ENCODE measurements around the gene CDH8. TPM values are rescaled to one million over a fixed set of nuclear protein-coding genes. Genes with fewer than 3 reads are reported as not detected.

Gene CDH8
- polyA plus RNA-seq, 1 experiment: not detected

DNA sequence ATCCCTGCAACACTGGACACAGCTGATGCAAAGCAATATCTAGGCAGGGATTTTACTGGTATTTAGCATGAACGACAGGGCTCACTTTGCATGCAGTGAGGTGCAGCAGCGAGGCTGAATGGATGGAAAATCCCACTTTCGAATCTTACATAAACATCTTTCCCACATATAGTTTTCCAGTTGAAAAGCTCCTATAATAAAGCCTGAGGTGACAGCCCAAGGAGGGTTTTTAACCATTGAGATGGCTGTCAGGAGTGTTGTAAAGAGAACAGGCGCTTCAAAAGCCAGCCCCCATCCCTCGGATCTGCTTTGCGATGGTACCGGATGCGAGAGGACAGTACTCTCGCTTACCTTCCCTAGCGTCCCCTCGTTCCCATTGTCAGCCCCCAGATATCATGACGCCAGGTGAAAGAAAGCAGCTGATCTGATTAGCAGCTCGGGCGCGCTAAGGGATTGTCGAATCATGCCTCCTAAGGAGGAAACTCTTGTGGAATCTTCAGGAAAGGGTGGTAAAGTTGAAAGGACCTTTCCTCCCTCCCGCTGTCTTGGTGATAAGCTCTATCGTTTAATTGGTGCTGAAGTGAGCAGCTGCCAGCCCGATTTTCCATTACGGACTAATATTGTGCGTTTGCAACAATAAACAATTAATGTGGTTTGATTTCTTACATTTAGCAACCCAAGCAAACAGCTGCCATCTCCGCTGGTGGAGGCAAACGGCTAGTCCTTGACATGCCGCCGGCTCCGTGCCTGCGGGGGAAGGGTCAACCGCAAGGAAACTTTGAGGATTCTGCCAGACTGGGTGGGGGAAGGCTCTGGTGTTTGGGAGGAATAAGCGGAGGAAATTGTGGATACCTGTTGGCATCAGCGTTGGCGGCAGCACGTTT, 1.8 kb downstream of the CDH8 start:
- CTCF ChIA-PET: no interaction called here
- no peaks in the 10 kb centered on the region for H3K27me3 ChIP-seq (ENCODE audit: control insufficient read depth, insufficient read depth, low read length)
- POLR2A ChIA-PET: no interaction called here
- DNase-seq (ENCODE audit: low read depth, low spot score): no peak
- H3K4me3 ChIP-seq (ENCODE audit: low read depth, low read length): no peak overlapping the region
- TF ChIP-seq, protein P1, sequence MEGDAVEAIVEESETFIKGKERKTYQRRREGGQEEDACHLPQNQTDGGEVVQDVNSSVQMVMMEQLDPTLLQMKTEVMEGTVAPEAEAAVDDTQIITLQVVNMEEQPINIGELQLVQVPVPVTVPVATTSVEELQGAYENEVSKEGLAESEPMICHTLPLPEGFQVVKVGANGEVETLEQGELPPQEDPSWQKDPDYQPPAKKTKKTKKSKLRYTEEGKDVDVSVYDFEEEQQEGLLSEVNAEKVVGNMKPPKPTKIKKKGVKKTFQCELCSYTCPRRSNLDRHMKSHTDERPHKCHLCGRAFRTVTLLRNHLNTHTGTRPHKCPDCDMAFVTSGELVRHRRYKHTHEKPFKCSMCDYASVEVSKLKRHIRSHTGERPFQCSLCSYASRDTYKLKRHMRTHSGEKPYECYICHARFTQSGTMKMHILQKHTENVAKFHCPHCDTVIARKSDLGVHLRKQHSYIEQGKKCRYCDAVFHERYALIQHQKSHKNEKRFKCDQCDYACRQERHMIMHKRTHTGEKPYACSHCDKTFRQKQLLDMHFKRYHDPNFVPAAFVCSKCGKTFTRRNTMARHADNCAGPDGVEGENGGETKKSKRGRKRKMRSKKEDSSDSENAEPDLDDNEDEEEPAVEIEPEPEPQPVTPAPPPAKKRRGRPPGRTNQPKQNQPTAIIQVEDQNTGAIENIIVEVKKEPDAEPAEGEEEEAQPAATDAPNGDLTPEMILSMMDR (IDR thresholded peaks at IDR 0.05; ENCODE audit: low read depth, low read length): no peak
- no peak overlapping the region for H3K27ac ChIP-seq (ENCODE audit: low read depth, low read length)
- H3K9me3 ChIP-seq (ENCODE audit: control insufficient read depth, insufficient read depth, low read length): peaks cover 28% of the 10 kb centered on the region

DNA sequence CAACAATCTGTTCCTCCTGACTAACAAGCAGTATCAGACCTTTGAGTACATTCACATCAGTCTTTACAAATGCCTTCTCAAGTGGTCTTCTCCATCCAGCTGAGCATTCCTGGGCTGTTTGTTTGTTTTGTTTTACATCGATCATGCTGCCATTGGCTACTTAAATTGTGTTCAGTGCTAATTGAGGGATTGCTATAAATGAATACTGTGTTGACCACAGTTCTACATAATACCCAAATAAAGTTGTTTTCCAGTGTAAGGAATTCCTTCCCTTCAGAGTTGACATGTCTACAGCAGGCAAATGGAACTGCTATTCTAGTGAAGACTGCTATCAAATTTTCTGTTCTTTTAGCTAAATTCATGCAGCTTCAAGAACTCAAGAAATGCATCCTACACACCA, 3.2 kb downstream of the CDH8 start:
- POLR2A ChIA-PET: no interaction called here
- CTCF ChIA-PET: no interaction called here
- H3K4me3 ChIP-seq (ENCODE audit: low read depth, low read length): no peak overlapping the region
- TF ChIP-seq, protein P1 (IDR thresholded peaks at IDR 0.05; ENCODE audit: low read depth, low read length): no peak
- H3K9me3 ChIP-seq (ENCODE audit: control insufficient read depth, insufficient read depth, low read length): peaks cover 30% of the 10 kb centered on the region
- H3K27ac ChIP-seq (ENCODE audit: low read depth, low read length): no peak overlapping the region
- no peaks in the 10 kb centered on the region for H3K27me3 ChIP-seq (ENCODE audit: control insufficient read depth, insufficient read depth, low read length)
- no peak for DNase-seq (ENCODE audit: low read depth, low spot score)

DNA sequence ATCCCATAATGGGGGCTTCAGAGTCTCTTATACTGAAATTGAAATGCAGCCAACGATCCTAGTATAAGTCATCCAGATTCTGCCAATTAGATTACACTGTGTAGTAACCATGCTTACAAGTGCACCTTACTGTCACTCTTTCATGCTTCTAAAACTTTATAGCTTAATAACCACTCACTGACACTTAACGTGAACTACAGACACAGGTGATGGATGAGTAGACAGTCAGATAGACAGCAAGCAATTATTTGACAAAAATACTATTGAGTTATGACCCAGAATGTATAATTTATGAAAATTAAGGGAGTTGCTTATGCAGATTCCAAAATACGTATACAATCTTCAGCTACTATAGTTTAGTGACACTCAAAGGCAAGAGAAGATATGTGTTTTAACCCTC, 6.3 kb downstream of the CDH8 start:
- Histone ChIP-seq H3K9me3 (ENCODE audit: control insufficient read depth, insufficient read depth, low read length) (peaks cover 11% of the 10 kb centered on the region), H3K4me3 (ENCODE audit: low read depth, low read length) (no peak overlapping the region), H3K27ac (ENCODE audit: low read depth, low read length) (no peak overlapping the region), H3K27me3 (ENCODE audit: control insufficient read depth, insufficient read depth, low read length) (no peaks in the 10 kb centered on the region)
- ChIA-PET CTCF (no interaction called here), POLR2A (no interaction called here)
- no peak for DNase-seq (ENCODE audit: low read depth, low spot score)
- TF ChIP-seq, protein P1 (IDR thresholded peaks at IDR 0.05; ENCODE audit: low read depth, low read length): no peak

DNA sequence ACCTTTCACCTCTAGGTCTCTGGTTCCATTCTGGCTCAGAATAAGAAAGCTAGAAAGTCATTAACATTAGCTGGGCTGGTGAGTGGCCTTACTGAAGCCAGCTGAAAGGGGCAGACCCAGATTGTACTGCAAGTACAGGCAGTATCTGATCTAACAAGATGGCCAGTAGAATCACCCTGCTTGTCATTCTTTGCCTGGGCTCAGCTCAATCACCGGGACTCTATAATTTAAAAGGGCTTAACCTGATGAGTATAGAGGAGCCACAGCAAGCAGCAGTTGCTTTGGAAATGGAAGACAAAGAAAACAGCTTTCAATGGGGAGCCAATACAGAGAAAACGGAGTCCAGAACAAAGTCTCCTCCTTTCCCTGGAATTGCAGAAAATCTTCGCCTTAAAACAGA, 13.6 kb downstream of the CDH8 start:
- Histone ChIP-seq H3K27ac (ENCODE audit: low read depth, low read length) (no peak overlapping the region), H3K4me3 (ENCODE audit: low read depth, low read length) (no peak overlapping the region), H3K9me3 (ENCODE audit: control insufficient read depth, insufficient read depth, low read length) (peaks cover 8% of the 10 kb centered on the region; the same call in 1 of the 2 replicates), H3K27me3 (ENCODE audit: control insufficient read depth, insufficient read depth, low read length) (no peaks in the 10 kb centered on the region)
- DNase-seq (ENCODE audit: low read depth, low spot score): no peak
- ChIA-PET POLR2A (no interaction called here), CTCF (no interaction called here)
- TF ChIP-seq, protein P1 (IDR thresholded peaks at IDR 0.05; ENCODE audit: low read depth, low read length): no peak

DNA sequence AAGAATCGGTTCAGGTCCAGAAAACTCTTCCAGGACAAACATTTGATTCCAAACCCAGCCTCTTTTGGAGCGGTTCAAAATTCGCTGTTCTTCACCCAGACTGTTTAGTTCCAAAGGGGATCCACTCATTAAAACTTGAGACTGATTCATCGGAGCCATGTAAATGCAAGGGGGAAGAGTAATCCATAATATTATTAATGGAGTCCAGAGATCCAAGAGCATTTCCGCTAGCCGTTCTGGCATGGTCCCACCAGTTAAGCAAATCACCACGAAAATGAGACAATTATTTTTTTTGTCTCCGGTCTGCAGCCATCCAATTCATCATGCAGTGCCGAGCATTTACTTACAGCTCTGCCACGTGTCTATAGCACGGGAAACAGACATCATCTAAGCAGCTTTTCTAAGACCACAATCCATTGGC, 15.1 kb downstream of the CDH8 start:
- Histone ChIP-seq H3K27me3 (ENCODE audit: control insufficient read depth, insufficient read depth, low read length) (no peaks in the 10 kb centered on the region), H3K4me3 (ENCODE audit: low read depth, low read length) (no peak overlapping the region), H3K27ac (ENCODE audit: low read depth, low read length) (no peak overlapping the region), H3K9me3 (ENCODE audit: control insufficient read depth, insufficient read depth, low read length) (peaks cover 8% of the 10 kb centered on the region; the same call in 1 of the 2 replicates)
- ChIA-PET CTCF (no interaction called here), POLR2A (no interaction called here)
- TF ChIP-seq, protein P1 (IDR thresholded peaks at IDR 0.05; ENCODE audit: low read depth, low read length): no peak
- no peak for DNase-seq (ENCODE audit: low read depth, low spot score)
